SK-N-SH treated with all-trans-retinoic acid at 6 μM for 48 hours (cell line): ENCODE results near the gene PWWP2B.

ENCODE experiments used
- CREB5 ChIP-seq: fragments of 250-450 bp; sonication (Bioruptor Pico); IDR thresholded peaks from 2 replicates; pipeline ENCODE4 v1.5.1; 2020; ENCODE audit warnings: low read depth, mild to moderate bottlenecking, moderate library complexity
- CSRNP3 ChIP-seq: fragments of 250-450 bp; sonication (Bioruptor Pico); IDR thresholded peaks from 2 replicates; pipeline ENCODE4 v1.5.1; 2021; ENCODE audit warnings: mild to moderate bottlenecking, moderate library complexity
- ISL1 ChIP-seq: fragments of 250-450 bp; sonication (Bioruptor Pico); IDR thresholded peaks from 2 replicates; pipeline ENCODE4 v2.1.2; 2022; ENCODE audit warnings: mild to moderate bottlenecking, moderate library complexity
- PATZ1 ChIP-seq: fragments of 250-450 bp; sonication (Bioruptor Pico); IDR thresholded peaks from 2 replicates; pipeline ENCODE4 v1.8.0; 2020; ENCODE audit warnings: mild to moderate bottlenecking, moderate library complexity, borderline replicate concordance
- RARB ChIP-seq: fragments of 250-450 bp; sonication (Bioruptor Pico); IDR thresholded peaks from 2 replicates; pipeline ENCODE4 v1.8.0; 2021; ENCODE audit warnings: mild to moderate bottlenecking, moderate library complexity
- TCF4 ChIP-seq: fragments of 250-450 bp; sonication (Bioruptor Pico); IDR thresholded peaks from 2 replicates; pipeline ENCODE4 v1.8.0; 2021; ENCODE audit warnings: mild to moderate bottlenecking, moderate library complexity, borderline replicate concordance
- TSHZ2 ChIP-seq: fragments of 250-450 bp; sonication (Bioruptor Pico); IDR thresholded peaks from 2 replicates; pipeline ENCODE4 v1.5.0; 2020; ENCODE audit warnings: mild to moderate bottlenecking, moderate library complexity
- ZC3H10 ChIP-seq: fragments of 250-450 bp; sonication (Bioruptor Pico); IDR thresholded peaks from 2 replicates; pipeline ENCODE4 v1.5.1; 2021; ENCODE audit warnings: mild to moderate bottlenecking, moderate library complexity

- TF ChIP-seq CREB5: no peak
- TF ChIP-seq ZC3H10 (CRISPR knock-in tag): no peak
- TF ChIP-seq PATZ1 (CRISPR knock-in tag): no peak
- no peak for TF ChIP-seq TSHZ2 (CRISPR knock-in tag)
- no peak for TF ChIP-seq RARB (CRISPR knock-in tag)
- TF ChIP-seq TCF4 (CRISPR knock-in tag): no peak
- TF ChIP-seq CSRNP3 (CRISPR knock-in tag): no peak
- no peak for TF ChIP-seq ISL1
These were observed 27.9 kb upstream of the PWWP2B start for GRCh38 chr10:132368881-132369635.
